SH-SY5Y (cell line): Measurements from ENCODE around the gene NCOA3.

Source experiments
- GATA2 ChIP-seq: IDR thresholded peaks from 2 replicates; pipeline ENCODE4 v1.6.1; 2011; ENCODE audit warnings: mild to moderate bottlenecking, low read depth, low read length
- GATA3 ChIP-seq: IDR thresholded peaks from 2 replicates; pipeline ENCODE4 v1.6.1; 2011; ENCODE audit warnings: low read depth, mild to moderate bottlenecking, low read length, moderate library complexity

DNA sequence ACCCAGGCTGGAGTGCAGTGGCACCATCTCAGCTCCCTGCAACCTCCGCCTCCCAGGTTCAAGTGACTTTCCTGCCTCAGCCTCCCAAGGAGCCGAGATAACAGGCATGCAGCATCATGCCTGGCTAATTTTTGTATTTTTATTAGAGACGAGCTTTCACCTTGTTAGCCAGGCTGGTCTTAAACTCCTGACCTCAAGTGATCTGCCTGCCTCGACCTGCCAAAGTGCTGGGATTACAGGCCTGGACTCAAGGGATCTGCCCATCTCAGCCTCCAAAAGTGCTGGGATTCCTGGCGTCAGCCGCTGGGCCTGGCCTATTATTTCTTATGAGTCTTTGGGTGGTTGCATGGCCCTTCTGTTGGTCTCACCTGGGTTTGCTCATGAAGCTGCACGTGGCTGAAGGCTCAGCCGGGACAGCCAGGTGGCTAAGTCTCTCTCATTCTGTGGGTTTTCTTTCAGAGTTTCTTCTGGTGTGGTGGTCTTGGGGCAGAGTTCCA lies 45.6 kb upstream of the NCOA3 start:
- no peak for TF ChIP-seq GATA2
- TF ChIP-seq GATA3 = no peak
